GM12875 (cell line): ENCODE measurements around the gene PADI1.

ENCODE experiments used
- H3K4me3 ChIP-seq: one replicate; pipeline ENCODE4 v1.5.1; 2011; ENCODE audit warnings: low read depth, low read length, control low read depth
- TF ChIP-seq, protein P1 (sequence below): IDR thresholded peaks from 2 replicates; pipeline ENCODE4 v1.5.1; 2011; ENCODE audit warnings: low read depth, mild to moderate bottlenecking, control low read depth, inconsistent platforms, low read length, moderate library complexity, borderline replicate concordance; ENCODE audit not compliant: insufficient read depth

The PADI1 gene

DNA sequence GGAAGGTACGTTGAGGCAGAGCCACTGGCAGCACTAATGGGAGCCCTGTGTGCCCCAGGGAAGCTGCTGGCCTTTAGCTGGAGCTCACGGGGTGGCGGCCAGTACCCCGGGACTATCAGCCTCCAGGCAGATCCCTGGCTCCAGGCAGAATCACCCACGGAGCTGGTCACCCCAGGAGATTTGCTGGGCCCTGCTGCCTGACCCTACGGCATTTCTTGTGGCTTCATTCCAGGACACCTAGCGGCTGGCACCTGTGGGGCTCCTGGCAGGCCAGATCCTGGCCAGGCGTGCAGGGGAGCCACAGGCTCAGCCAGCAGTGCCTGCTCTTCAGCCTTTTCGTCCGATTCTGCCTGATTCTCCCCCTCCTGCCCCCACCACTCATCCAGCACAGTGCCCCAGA lies 7.1 kb downstream of the PADI1 start:
- H3K4me3 ChIP-seq: no peak overlapping the region
- TF ChIP-seq, protein P1, sequence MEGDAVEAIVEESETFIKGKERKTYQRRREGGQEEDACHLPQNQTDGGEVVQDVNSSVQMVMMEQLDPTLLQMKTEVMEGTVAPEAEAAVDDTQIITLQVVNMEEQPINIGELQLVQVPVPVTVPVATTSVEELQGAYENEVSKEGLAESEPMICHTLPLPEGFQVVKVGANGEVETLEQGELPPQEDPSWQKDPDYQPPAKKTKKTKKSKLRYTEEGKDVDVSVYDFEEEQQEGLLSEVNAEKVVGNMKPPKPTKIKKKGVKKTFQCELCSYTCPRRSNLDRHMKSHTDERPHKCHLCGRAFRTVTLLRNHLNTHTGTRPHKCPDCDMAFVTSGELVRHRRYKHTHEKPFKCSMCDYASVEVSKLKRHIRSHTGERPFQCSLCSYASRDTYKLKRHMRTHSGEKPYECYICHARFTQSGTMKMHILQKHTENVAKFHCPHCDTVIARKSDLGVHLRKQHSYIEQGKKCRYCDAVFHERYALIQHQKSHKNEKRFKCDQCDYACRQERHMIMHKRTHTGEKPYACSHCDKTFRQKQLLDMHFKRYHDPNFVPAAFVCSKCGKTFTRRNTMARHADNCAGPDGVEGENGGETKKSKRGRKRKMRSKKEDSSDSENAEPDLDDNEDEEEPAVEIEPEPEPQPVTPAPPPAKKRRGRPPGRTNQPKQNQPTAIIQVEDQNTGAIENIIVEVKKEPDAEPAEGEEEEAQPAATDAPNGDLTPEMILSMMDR: no peak

DNA sequence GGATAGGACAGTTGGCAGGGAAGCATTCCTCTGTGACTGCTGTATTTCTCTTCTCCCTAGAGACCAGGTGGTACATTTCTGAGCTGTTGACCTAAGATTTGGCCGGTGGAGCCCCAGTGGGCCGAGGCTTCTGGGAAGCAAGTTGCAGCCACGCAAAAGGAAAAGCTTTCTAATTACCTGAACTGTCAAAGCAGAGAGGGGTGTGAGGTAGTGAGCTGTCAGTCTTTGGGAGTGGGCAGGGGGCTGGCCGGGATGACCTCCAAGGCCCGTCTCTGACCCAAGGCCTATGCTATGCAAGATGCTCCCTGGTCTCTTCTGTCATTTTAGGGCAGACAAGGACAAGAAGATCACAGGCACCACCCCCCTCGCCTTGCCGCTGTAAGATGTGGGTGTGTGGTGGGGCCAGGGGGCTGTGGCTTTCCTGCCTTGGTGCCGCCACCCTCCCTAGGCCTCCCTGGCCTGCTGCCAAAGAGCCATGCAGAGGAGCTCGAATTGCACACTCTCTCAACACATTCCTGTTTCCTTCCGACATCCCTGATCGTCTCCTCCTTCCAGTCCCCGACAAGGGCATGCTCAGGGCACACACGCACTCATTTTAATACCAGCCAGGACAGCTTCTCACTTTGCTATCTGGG lies 7.7 kb downstream of the PADI1 start:
- no peak overlapping the region for H3K4me3 ChIP-seq
- TF ChIP-seq, protein P1: no peak

DNA sequence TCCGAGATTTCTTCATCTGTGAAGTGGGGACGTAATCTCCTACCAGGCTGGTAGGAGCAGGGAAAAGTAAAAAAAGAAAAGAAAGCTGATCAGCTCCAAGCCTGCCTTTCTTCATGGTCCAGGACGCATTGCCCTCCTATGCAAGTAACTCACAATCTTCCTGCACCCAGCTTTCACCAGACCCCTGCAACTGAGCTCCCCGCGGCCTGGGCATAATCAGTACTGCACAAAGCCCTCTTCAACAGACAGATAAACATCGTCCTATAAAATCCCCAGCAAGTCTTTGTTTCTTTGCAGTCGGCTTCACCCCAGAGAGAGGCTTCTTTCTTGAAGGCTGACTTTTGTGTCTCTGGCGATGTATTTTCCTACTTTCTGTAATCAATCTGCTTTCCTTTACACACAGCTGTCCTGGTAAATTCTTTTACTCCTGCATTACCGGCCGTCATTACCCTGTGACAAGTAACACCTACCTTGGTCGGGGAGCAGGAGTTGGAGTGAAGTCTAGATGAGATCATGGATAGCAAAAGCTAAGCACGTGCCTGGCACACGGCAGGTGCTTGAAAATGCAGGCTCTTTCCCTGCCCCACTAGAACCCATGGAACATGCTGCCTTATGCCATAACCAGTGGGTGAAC lies 8.3 kb downstream of the PADI1 start:
- TF ChIP-seq, protein P1: no peak
- H3K4me3 ChIP-seq: no peak overlapping the region

DNA sequence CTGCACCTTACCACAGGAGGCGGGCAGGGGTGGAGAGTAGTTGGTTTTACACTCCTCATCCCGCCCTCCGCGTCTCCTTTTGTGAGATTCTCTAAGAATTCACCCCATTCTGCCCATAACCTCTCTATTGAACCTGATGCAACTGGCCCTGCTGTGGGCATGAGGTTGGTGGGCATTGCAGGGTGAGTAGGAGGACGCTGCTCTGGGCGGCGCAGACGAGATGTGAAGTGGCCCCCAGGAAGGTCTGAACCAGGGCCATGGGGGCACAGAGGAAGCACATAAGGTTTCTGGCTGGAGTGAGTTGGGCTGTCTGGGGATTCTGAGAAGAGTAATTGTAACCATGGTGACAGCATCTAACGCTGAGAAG lies 8.8 kb downstream of the PADI1 start:
- no peak overlapping the region for H3K4me3 ChIP-seq
- TF ChIP-seq, protein P1: no peak

DNA sequence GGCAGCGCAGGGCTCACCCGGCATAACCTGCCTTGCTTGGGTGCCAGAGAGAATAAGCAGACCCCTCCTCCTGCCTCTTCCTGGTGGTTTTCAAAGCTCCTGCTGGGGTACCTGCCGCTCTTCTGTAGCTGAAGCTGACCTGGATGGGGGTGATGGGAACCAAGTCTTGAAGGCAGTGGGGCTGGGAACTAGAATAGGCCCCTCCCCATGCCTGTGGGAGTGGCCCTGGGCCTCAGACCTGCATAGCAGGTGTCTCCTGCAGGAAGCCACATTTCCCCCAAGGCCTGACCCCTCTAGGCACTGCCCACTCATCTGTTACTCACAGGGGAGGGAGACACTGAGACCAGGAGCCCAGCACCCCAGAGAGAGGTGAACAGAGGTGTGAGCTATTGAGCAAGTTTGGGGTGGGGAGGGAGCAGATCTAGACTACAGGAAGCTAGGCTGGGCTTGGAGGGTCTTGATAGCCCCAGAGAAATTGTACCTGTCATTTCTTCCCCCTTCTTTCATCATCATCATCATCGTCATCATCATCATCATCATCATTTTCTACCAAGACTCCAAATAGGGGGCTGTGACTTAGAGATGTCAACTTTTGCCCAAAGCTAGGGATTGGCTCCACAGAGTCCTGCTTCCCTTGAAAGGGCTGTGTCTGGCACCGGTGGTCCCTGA lies 10.1 kb downstream of the PADI1 start:
- TF ChIP-seq, protein P1: no peak
- H3K4me3 ChIP-seq: no peak overlapping the region

DNA sequence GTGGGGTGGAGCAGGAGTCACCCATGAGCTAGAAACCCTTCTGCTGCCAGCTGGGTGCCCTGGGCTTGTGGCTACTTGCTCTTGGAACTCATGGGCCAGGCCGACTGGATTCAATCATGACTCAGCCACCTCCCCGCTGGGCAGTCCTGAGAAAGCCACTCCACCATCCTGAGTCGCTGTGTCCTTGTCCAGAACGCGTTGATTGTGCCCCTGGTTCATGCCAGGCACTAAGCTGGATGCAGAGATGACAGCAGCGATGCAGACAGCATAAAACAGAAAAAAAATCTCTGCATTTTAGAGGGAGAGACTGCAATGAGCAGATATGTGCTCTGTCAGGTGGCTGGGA lies 10.6 kb downstream of the PADI1 start:
- TF ChIP-seq, protein P1: no peak
- no peak overlapping the region for H3K4me3 ChIP-seq

DNA sequence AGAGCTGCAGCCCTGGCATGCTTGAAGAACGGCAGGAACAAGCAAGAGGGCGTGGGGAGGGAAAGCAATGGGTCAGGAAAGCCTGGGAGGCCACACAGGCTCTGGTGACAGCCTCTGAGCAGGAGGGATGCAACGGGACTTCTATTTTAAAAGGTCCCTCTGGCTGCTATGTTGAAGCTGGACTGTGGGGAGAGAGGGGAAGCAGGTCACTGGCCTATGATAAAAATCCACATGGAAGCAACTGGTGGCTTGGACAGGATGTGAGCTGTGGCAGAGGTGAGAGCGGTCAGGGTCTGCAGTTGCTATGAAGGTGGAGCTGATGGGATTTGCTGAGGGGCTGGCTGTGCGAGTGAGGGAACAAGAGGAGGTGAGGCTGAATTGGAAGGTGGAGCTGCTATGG lies 11.2 kb downstream of the PADI1 start:
- no peak overlapping the region for H3K4me3 ChIP-seq
- TF ChIP-seq, protein P1: no peak
